ENCODE results near the gene SNX6.
"Not testable (repeated sequence)": the region's sequence is repeated elsewhere in the genome, so short reads cannot be mapped to it uniquely, and the experiment has no call there.

SNX6 gene

GRCh38 chr14:34569750-34570149 lies 60.2 kb downstream of the SNX6 start:
- no peak for DNase-seq (ENCODE audit: extremely low read depth, low read depth)
- H3K4me3 ChIP-seq (replicated peaks; ENCODE audit: low read depth, low read length): no peak overlapping the region
- TF ChIP-seq CTCF (IDR thresholded peaks at IDR 0.05; ENCODE audit: low read depth, low read length, missing control alignments): no peak

GRCh38 chr14:34568803-34569202 lies 61.1 kb downstream of the SNX6 start:
- no peak overlapping the region for H3K4me3 ChIP-seq (replicated peaks; ENCODE audit: low read depth, low read length)
- no peak for DNase-seq (ENCODE audit: extremely low read depth, low read depth)
- no peak for TF ChIP-seq CTCF (IDR thresholded peaks at IDR 0.05; ENCODE audit: low read depth, low read length, missing control alignments)

- no peak for TF ChIP-seq CTCF (IDR thresholded peaks at IDR 0.05; ENCODE audit: low read depth, low read length, missing control alignments)
- no peak for DNase-seq (ENCODE audit: extremely low read depth, low read depth)
- H3K4me3 ChIP-seq (replicated peaks; ENCODE audit: low read depth, low read length): no peak overlapping the region
Measured at GRCh38 chr14:34562776-34563150, 67.2 kb downstream of the SNX6 start.

- not testable (repeated sequence) for DNase-seq (ENCODE audit: extremely low read depth, low read depth); H3K4me3 ChIP-seq (replicated peaks; ENCODE audit: low read depth, low read length)
Measured at GRCh38 chr14:34562037-34562775, 67.7 kb downstream of the SNX6 start.

- H3K4me3 ChIP-seq (replicated peaks; ENCODE audit: low read depth, low read length); DNase-seq (ENCODE audit: extremely low read depth, low read depth): not testable (repeated sequence)
Measured at GRCh38 chr14:34556498-34556829, 73.5 kb downstream of the SNX6 start.

GRCh38 chr14:34555583-34556497 lies 74.1 kb downstream of the SNX6 start:
- not testable (repeated sequence) for DNase-seq (ENCODE audit: extremely low read depth, low read depth); H3K4me3 ChIP-seq (replicated peaks; ENCODE audit: low read depth, low read length)

- H3K4me3 ChIP-seq (replicated peaks; ENCODE audit: low read depth, low read length): no peak overlapping the region
- no peak for TF ChIP-seq CTCF (IDR thresholded peaks at IDR 0.05; ENCODE audit: low read depth, low read length, missing control alignments)
- DNase-seq (ENCODE audit: extremely low read depth, low read depth): no peak
Measured at GRCh38 chr14:34554540-34555250, 75.3 kb downstream of the SNX6 start.

GRCh38 chr14:34549276-34549966 lies 80.5 kb downstream of the SNX6 start:
- H3K4me3 ChIP-seq (replicated peaks; ENCODE audit: low read depth, low read length); DNase-seq (ENCODE audit: extremely low read depth, low read depth): not testable (repeated sequence)
